IgD-negative memory B cell (primary cell): ENCODE data around the gene SMIM30. TPM values are rescaled to one million over a fixed set of nuclear protein-coding genes. Genes with fewer than 3 reads are reported as not detected.
"Not testable (repeated sequence)": the region's sequence is repeated elsewhere in the genome, so short reads cannot be mapped to it uniquely, and the experiment has no call there.

Experiments
- H3K27ac Mint-ChIP-seq, 3 donors: one replicate each; pipeline ENCODE4 v1.8.0; 2020 to 2022; ENCODE audit warnings: mild to moderate bottlenecking in 3 of 3, mixed read lengths in 3 of 3, moderate library complexity in 1 of 3
- H3K27me3 Mint-ChIP-seq: one replicate; pipeline ENCODE4 v1.8.0; 2021; ENCODE audit warnings: mixed read lengths
- H3K36me3 Mint-ChIP-seq: one replicate; pipeline ENCODE4 v1.8.0; 2020; ENCODE audit warnings: mild to moderate bottlenecking, mixed read lengths
- H3K4me1 Mint-ChIP-seq, 3 donors: one replicate each; pipeline ENCODE4 v1.8.0; 2020 to 2022; ENCODE audit warnings: mixed read lengths in 3 of 3, mild to moderate bottlenecking in 1 of 3
- H3K4me3 Mint-ChIP-seq, 4 donors: one replicate each; pipeline ENCODE4 v1.8.0; 2020 to 2022; ENCODE audit warnings: mild to moderate bottlenecking in 4 of 4, mixed read lengths in 4 of 4, moderate library complexity in 3 of 4
- H3K9me3 Mint-ChIP-seq, 3 donors: one replicate each; pipeline ENCODE4 v1.8.0; 2020 to 2021; ENCODE audit warnings: mixed read lengths in 3 of 3, mild to moderate bottlenecking in 1 of 3
- polyA plus RNA-seq: library from polyadenylated mRNA; unstranded; fragments of 300-500 nt; fragmentation: Illumina TruSeq; gene quantifications from one replicate; pipeline ENCODE4 v1.2.3, GENCODE V29; 2021

The SMIM30 gene, protein sequence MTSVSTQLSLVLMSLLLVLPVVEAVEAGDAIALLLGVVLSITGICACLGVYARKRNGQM
- polyA plus RNA-seq = 46.6 TPM

- Mint-ChIP-seq H3K27ac (peak within 1 kb of the TSS; percentile 85 to 96 (median 86)), H3K4me3 (peak within 1 kb of the TSS; percentile 93 to 98 (median 95)), H3K9me3 (no peaks in the 10 kb centered on the region), H3K4me1 (peaks cover 12 to 23% (median 20%) of the 10 kb centered on the region in 3 donors), H3K27me3 (no peaks in the 10 kb centered on the region), H3K36me3 (peaks cover 3% of the 10 kb centered on the region)
These were observed at the start of gene SMIM30 for GRCh38 chr7:113118074-113118959. Gene SMIM30, minus strand, starts transcription at chr7:113118554. Its CDS starts 976 bp downstream, at chr7:113117578.

GRCh38 chr7:113166176-113166575 lies 47.8 kb upstream of the SMIM30 start:
- not testable (repeated sequence) for H3K36me3 Mint-ChIP-seq, H3K4me3 Mint-ChIP-seq, H3K27ac Mint-ChIP-seq, H3K4me1 Mint-ChIP-seq, H3K9me3 Mint-ChIP-seq, H3K27me3 Mint-ChIP-seq

- Mint-ChIP-seq H3K27me3 (no peaks in the 10 kb centered on the region), H3K27ac (no peak overlapping the region), H3K4me1 (no peaks in the 10 kb centered on the region), H3K9me3 (no peaks in the 10 kb centered on the region), H3K36me3 (no peaks in the 10 kb centered on the region), H3K4me3 (no peak overlapping the region)
These were observed 42.7 kb upstream of the SMIM30 start for GRCh38 chr7:113161050-113161449.

DNA sequence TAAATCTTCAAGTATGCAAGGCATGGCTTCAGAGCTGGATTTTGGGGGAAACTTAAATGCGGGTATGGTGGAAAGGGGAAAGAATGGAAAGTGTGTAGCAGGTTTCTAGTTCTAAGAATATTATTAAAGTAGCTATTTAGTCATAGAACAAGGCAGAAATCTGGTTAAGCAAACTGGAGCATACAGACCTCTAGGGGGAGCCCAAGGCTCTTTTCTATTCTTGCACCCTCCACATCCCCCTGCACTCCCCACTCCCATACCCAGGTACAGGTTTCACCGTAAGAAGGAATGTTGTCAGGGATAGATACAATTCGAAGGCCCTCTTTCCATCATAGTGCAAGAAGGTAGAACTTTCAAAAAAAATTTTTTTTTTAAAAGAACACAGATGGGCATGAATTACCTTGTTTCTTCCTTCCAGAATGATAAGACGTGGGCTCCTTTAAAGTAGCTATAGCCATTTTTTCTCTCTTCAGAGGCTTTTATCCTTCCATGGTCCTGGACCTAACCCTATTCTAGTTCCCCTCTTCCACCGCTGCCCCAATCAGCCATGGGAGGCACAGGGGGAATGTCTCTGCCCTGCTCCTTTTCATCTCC lies 41.5 kb upstream of the SMIM30 start:
- Mint-ChIP-seq H3K9me3 (no peaks in the 10 kb centered on the region), H3K27me3 (peaks cover 5% of the 10 kb centered on the region), H3K36me3 (no peaks in the 10 kb centered on the region), H3K4me1 (no peaks in the 10 kb centered on the region), H3K27ac (no peak overlapping the region), H3K4me3 (no peak overlapping the region)

DNA sequence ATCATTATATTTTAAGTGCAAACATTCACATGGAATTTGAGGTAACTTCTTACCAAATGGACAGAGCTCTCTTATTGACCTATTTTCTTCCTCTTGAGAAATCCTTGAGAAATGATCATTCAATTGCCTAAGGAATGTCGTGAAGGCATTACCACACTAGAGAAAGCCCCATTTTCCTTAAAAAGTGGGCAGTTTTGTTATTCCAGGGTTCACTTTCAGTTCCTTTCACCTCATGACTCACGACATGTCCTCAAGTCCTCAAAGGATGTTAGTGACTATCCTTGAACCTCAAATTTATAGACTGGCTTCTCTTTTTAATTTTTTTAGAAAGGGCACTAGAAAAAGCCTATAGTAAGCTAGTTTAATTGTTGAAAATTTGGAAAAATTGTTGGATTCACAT lies 40.4 kb upstream of the SMIM30 start:
- Mint-ChIP-seq H3K4me1 (no peaks in the 10 kb centered on the region), H3K4me3 (no peak overlapping the region), H3K36me3 (no peaks in the 10 kb centered on the region), H3K9me3 (no peaks in the 10 kb centered on the region), H3K27ac (no peak overlapping the region), H3K27me3 (peaks cover 5% of the 10 kb centered on the region)

- Mint-ChIP-seq H3K9me3 (no peaks in the 10 kb centered on the region), H3K4me3 (no peak overlapping the region), H3K36me3 (no peaks in the 10 kb centered on the region), H3K27me3 (peaks cover 5% of the 10 kb centered on the region), H3K4me1 (peaks cover 0 to 2% (median 0%) of the 10 kb centered on the region in 3 donors), H3K27ac (no peak overlapping the region)
These were observed 35.8 kb upstream of the SMIM30 start for GRCh38 chr7:113154117-113154516.

- Mint-ChIP-seq H3K4me3 (no peak overlapping the region), H3K4me1 (peaks cover 7 to 13% (median 11%) of the 10 kb centered on the region in 3 donors)
These were observed 26.5 kb upstream of the SMIM30 start for GRCh38 chr7:113144817-113145216.

DNA sequence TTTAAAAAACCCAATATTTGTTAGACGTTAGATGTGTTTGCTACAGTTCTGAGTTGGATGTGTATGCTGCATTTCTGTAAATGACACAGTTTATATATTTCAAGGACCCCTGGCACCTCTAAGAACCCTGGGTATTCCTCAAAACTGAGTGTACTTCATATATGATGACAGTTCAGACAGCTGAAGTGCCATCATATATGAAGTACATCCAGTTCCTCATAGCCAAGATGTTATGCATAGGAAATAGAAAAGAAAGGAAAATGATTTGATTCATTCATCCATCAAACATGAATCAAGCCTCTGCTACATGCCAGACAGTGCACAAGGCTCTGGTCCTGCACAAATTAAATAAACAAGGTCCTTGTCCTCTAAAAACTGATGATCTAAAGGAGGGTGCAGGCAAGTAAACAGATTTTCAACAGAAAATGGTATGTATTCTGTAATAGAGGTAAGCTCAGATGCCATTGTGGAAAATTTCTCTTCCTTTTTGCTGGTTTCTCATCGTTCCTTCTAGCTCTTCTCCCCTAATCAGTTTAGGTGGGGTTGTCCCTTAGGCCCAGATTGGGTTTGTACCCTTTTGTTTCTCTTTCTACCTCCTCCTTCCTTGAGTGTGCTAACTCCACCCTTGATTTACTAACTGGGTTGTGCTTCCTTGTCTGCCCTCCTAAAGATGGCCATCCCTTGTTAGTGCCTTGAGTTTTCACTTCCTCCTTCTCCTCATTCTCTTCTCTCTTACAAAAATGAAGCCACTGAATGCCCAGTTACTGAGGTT lies 25.3 kb upstream of the SMIM30 start:
- Mint-ChIP-seq H3K27me3 (peaks cover 6% of the 10 kb centered on the region), H3K9me3 (peaks cover 0 to 1% (median 0%) of the 10 kb centered on the region in 3 donors), H3K4me3 (no peak overlapping the region), H3K4me1 (peaks cover 7 to 13% (median 11%) of the 10 kb centered on the region in 3 donors), H3K36me3 (no peaks in the 10 kb centered on the region), H3K27ac (peak overlapping the region in 1 of 3 donors; percentile 72)

More at GRCh38 chr7:113144817-113145216, 26.5 kb upstream of the SMIM30 start:
- H3K9me3 Mint-ChIP-seq = peaks cover 0 to 1% (median 0%) of the 10 kb centered on the region in 3 donors
- peaks cover 6% of the 10 kb centered on the region for H3K27me3 Mint-ChIP-seq
- no peaks in the 10 kb centered on the region for H3K36me3 Mint-ChIP-seq
- H3K27ac Mint-ChIP-seq = no peak overlapping the region

- Mint-ChIP-seq H3K4me3 (no peak overlapping the region), H3K36me3 (no peaks in the 10 kb centered on the region), H3K27ac (no peak overlapping the region), H3K4me1 (peaks cover 7 to 13% (median 11%) of the 10 kb centered on the region in 3 donors), H3K27me3 (peaks cover 2% of the 10 kb centered on the region), H3K9me3 (peaks cover 0 to 1% (median 0%) of the 10 kb centered on the region in 3 donors)
These were observed 24.2 kb upstream of the SMIM30 start for GRCh38 chr7:113142385-113143119.

DNA sequence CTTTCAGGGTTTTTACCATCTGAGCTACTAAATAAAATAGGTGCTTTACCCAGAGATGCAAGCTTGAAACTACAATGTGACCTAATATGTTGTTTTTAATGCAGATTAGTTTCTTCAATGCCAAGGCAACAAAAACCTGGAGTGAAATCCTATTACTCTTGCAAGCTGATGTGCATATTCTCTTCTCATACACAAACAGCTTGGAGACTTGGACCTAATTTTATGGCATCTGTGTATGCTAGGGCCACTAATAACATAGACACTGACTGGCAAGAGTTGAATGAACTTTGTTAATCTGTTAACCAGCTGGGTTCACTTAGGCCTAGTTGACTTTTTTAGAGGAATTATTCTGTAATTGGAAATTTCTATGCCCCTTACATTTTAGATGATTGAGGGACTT lies 23.4 kb upstream of the SMIM30 start:
- peaks cover 2% of the 10 kb centered on the region for H3K27me3 Mint-ChIP-seq
- peaks cover 0 to 1% (median 0%) of the 10 kb centered on the region in 3 donors for H3K9me3 Mint-ChIP-seq
- H3K27ac Mint-ChIP-seq = no peak overlapping the region
- H3K36me3 Mint-ChIP-seq = no peaks in the 10 kb centered on the region
- peaks cover 7 to 13% (median 11%) of the 10 kb centered on the region in 3 donors for H3K4me1 Mint-ChIP-seq
- no peak overlapping the region for H3K4me3 Mint-ChIP-seq

- Mint-ChIP-seq H3K9me3 (peaks cover 0 to 1% (median 0%) of the 10 kb centered on the region in 3 donors), H3K27ac (no peak overlapping the region), H3K36me3 (no peaks in the 10 kb centered on the region), H3K4me3 (no peak overlapping the region), H3K4me1 (peaks cover 7 to 13% (median 11%) of the 10 kb centered on the region in 3 donors), H3K27me3 (no peaks in the 10 kb centered on the region)
These were observed 22.6 kb upstream of the SMIM30 start for GRCh38 chr7:113140956-113141355.

DNA sequence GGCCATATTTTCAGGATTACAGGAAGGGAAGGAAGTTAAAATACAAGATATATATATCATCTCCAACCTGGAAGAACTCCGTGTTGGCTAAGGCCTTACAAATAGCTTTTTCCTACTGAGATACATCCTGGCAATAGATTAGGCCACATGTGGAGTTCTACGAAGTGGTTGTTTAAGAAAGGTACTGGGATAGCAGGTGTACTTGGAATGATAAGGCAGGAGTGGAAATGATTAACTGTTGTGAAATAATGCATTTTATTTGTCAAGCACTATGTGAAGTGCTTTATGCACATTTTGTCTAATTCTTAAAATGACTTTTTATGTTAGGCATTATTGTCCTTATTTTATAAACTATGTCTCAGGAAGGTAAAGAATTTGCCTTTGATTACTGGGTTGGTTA lies 18.9 kb upstream of the SMIM30 start:
- Mint-ChIP-seq H3K27me3 (no peaks in the 10 kb centered on the region), H3K4me1 (peaks cover under 1 to 2% (median under 1%) of the 10 kb centered on the region in 3 donors), H3K36me3 (no peaks in the 10 kb centered on the region), H3K27ac (no peak overlapping the region), H3K4me3 (no peak overlapping the region), H3K9me3 (no peaks in the 10 kb centered on the region)

DNA sequence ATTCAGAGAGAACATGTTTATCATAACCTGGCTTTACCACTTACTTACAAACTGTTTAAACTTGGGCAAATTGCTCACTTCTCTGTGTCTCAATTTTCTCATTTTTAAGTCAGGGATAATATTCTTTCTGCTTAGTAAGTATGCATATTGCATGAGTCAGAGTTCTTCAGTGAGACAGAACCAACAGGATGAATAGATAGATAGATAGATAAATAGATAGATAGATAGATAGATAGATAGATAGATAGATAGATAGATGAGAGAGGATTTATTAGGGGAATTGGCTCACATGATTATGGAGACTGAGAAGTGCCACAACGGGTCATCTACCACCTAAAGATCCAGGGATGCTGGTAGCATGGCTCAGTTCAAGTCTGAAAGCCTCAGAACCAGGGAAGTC lies 15.7 kb upstream of the SMIM30 start:
- Mint-ChIP-seq H3K36me3 (no peaks in the 10 kb centered on the region), H3K4me1 (no peaks in the 10 kb centered on the region), H3K27me3 (no peaks in the 10 kb centered on the region), H3K4me3 (no peak overlapping the region), H3K9me3 (no peaks in the 10 kb centered on the region), H3K27ac (no peak overlapping the region)

DNA sequence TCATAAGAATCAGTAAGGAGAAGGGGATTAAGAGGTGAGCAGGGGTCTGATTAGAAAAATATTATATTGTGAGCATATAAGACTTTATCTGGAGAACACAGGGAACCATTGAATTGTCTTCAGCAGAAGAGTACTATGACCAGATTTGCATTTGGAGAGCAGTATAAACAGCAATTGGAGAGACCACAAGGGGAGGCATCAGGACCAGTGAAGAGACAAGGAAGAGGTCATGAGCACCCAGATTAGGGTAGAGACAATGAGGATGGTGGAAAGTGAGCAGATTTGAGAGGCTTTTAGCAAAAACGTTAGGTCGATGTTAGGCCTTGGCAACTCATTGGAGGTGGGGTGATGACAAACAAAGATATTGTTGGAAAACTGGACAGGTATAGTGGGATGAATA lies 13.0 kb upstream of the SMIM30 start:
- Mint-ChIP-seq H3K9me3 (no peaks in the 10 kb centered on the region), H3K27ac (no peak overlapping the region), H3K36me3 (no peaks in the 10 kb centered on the region), H3K4me3 (no peak overlapping the region), H3K4me1 (no peaks in the 10 kb centered on the region), H3K27me3 (no peaks in the 10 kb centered on the region)
